HG03139 (cell line): Measurements from ENCODE around the gene LYST.

ENCODE experiments used
- ATAC-seq: cut with Tn5 transposase; IDR thresholded peaks from one replicate; pipeline ENCODE4 v1.9.1; 2021; ENCODE audit not compliant: unreplicated experiment

LYST gene

GRCh38 chr1:235722858-235723257, 143.8 kb downstream of the LYST start:
- no peak for ATAC-seq

DNA sequence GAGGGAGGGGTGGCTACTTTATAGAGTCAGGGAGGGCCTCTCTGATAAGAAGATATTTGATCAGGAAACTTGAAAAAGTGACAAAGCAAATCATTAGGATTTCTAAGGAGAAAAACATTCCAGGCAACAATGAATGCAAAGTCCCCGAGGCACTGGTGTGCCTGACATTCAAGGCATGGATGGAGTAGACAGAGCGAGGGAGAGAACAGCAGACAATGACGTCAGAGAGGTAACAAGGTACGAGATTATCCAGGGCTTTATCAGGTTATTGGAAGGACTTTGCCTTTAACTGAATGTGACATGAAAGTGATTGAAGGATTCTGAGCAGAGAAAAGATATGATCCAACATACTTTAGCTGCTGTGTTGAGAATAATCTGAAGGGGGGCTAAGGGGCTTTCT, 144.7 kb downstream of the LYST start:
- ATAC-seq = no peak

DNA sequence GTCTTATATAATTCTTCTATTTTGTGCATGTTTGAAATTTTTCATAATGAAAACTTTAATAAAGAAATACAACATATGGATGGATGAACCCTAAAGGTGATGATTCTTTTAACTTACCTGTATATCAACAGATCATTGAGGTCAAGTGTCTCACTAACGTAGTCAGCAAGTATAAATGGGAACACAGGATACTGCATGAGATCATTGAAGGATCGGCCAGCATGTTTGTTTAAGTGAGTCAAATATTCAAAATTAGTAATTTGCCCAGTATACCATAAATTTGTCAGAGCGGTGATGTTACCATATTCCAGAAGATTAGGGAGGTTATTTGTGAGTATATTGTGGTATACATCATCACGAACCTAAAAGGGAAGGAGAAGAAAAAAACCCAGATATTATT, 146.2 kb downstream of the LYST start:
- no peak for ATAC-seq

DNA sequence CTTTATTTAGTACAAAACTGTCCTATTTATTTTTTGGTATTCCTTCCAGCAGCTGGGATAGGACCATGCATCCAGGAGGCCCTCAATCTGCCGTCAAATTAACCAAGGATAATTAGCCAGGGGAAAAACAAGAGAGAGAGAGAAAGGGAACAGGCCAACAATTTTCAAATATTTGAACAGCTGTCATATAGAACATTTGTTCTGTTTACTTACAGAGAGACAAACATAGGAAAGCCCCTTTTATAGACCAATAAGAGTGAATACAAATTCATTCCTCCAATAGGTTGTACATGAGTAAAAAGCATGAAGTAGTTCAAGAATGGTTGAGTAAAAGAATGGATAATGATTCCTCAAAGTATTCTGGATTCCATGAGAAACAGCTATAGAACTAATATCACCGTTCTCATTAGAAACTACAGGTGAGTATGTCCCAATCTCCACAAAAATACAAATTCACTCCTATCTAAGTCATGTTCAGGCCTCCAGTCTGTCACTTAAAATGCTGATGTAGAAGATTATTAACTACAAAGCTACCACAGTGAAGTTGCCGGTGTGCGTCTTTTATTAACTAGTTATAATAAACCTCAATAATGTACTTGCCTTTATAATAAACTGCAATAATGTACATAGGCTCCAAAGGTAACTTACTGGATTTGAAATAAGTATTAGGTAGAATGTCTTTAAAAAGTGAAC, 152.4 kb downstream of the LYST start:
- no peak for ATAC-seq

- ATAC-seq = no peak
These were observed 153.9 kb downstream of the LYST start for GRCh38 chr1:235712812-235713211.

- no peak for ATAC-seq
These were observed 156.0 kb downstream of the LYST start for GRCh38 chr1:235710687-235711086.

DNA sequence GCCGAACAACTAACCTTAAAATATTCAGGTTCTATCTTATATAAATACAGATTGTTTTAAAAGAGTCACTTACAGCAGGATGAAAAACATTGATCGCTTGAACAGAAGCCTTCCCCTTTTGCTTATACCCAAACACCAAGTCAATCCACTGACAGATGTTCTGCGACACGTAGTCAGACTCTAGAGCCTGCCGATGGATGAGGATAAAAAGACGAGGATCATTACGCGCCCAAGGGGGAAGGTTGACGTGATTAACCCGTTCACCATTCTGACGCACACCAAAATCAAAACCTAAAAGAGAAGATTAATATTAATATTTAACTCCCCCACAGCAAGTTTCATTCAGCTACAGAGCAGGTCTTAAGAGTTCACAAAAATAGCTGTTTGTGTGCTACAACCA, 157.7 kb downstream of the LYST start:
- no peak for ATAC-seq

DNA sequence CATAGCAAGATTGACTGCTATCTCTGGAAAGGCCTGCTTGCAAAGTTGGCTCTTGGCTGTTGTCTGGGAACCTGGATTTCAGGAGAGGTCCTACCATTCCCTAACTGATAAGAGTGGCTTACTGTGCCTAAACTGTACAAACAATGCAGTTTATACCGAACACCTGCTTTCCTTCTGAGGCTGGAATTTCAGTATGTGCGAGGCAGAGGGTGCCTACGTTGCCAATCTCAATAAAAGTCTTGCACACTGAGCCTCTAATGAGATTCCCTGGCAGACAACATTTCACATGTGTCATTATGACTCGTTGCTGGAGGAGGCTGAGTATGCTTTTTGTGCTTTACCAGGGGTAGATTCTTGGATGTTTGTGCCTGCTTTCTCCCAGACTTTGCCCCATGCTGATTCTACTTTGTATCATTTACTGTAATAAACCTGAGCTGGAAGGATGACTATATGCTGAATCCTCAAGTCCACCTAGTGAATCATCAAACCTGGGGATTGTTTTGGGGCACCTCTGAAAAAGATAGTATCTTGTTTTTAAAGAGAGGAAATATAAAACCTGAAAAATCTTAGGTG, 158.2 kb downstream of the LYST start:
- ATAC-seq = no peak

GRCh38 chr1:235703506-235703905, 163.2 kb downstream of the LYST start:
- ATAC-seq = no peak

GRCh38 chr1:235702412-235702811, 164.3 kb downstream of the LYST start:
- ATAC-seq = no peak

- no peak for ATAC-seq
These were observed 169.2 kb downstream of the LYST start for GRCh38 chr1:235697508-235697907.

DNA sequence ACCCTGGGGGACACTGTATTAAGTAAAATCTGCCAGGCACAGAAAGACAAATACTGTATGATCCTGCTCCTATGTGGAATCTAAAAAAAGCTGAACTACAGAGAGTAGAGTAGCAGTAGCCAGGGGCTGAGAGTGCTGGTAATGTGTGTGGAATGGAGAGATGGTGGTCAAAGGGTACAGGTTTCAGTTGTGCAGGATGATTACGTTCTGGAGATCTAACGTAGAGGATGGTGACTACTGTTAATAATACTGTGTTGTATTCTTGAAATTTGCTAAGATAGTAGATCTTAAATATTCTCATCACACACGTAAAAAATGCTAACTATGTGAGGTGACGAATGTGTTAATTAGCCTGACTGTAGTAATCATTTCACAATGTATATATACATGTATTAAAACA, 177.3 kb downstream of the LYST start:
- ATAC-seq = no peak

- ATAC-seq = no peak
These were observed 178.6 kb downstream of the LYST start for GRCh38 chr1:235688096-235688495.

DNA sequence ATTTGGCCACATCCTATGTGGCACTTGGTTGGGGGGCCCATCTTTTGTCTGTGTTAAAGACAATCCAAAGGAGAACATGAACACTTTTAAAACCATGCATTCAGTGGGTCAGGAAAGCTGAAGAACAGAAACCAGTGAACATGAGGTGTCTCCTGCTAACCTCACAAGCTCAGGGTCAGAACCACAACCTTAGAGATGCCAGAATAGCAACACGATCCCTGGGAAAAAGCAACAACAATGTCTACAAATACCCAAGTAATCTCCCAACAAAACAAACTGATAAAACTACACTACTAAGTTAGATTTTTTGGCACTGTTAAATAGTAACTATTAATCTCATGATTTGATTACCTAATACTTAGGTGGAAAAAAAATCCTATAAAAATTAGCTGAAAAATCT, 183.1 kb downstream of the LYST start:
- no peak for ATAC-seq

GRCh38 chr1:235682216-235682615, 184.5 kb downstream of the LYST start:
- ATAC-seq = no peak

GRCh38 chr1:235679644-235680043, 187.1 kb downstream of the LYST start:
- no peak for ATAC-seq

DNA sequence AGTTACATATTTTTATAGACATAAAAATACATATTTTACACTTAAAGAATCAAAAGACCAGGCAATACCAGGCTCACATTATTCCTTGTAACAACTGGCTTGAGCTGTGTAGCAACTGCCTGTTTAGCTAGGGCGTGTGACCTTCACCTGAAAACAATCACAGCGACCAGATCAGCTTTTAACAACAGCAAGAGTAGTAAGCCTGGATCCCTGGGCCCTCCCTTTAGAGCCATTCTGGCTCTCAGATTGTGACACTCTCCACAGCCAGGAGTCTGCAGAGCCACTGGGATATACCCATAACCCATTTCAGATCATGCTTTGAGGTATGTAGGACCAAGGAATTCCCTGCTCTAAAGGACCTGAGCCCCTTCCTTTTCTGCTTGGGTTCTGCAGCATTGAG, 187.7 kb downstream of the LYST start:
- ATAC-seq = no peak

DNA sequence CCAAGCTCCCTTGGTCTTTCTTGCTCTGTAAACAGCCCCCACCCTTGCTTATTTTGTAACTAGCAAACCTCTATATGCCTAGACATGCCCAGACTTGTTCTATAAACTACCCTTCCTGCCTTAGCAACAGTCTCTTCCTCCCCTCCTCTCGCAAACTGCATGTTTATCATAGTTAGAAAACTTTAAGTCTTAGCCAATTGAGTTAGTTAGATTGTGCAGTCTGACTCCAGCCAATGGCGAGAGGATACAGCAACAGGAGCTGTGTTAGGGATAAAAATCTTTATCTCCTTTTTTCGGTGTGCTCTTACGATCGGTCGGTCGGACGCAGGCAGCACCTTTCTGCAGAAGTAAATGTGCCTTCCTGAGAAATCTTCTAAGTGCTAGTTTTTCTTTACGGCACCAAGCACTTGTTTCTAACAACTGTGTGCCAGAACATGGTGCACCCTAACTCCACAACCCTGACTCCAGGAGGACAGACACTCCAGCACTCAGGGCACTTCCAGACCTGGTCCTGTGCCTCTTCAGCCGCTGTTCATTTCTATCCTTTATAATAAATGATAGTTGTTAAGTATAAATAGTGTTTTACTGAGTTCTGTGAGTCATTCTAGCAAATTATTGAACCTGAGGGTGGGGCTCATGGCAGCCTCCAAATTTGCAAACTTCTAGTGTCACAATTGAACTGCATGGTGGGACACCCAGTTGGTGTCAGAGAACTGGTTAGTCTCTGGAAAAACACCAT, 191.4 kb downstream of the LYST start:
- no peak for ATAC-seq

DNA sequence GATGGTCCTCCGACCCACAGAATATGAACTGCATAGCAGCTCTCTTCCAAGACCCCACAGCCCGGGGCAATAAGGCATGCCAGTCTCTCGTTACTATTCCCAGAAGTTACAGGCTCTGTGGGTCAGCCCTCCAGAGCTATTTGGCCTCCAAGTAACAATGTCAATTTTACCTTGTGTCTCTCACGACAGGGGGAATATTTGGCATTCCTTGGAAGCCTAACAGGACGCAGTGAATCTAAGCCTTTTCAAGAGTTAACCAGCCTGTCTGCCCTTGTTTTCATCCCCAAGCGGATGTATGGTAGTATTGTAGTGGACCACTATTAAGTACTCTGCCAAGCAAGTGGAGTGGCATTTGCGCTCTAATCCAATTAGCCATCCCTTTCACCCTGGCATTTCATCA, 192.7 kb downstream of the LYST start:
- ATAC-seq = no peak

GRCh38 chr1:235671992-235672391, 194.7 kb downstream of the LYST start:
- ATAC-seq = no peak

GRCh38 chr1:235670157-235670776, 196.4 kb downstream of the LYST start:
- no peak for ATAC-seq

GRCh38 chr1:235669277-235669676, 197.4 kb downstream of the LYST start:
- no peak for ATAC-seq
